Progenitor cell of endocrine pancreas (in vitro differentiated cells): ENCODE measurements around the gene ZSWIM3. TPM values are rescaled to one million over a fixed set of nuclear protein-coding genes. Genes with fewer than 3 reads are reported as not detected.

ENCODE experiments used
- DNase-seq: peaks from one replicate; pipeline ENCODE4 v3.0.0; 2021; ENCODE audit warnings: low spot score; ENCODE audit not compliant: unreplicated experiment
- H3K27ac Mint-ChIP-seq: 2 replicates; pipeline ENCODE4 v1.8.0; 2021; ENCODE audit warnings: mild to moderate bottlenecking, moderate library complexity, mixed read lengths
- H3K27me3 Mint-ChIP-seq: 2 replicates; pipeline ENCODE4 v1.8.0; 2021; ENCODE audit warnings: mixed read lengths
- H3K36me3 Mint-ChIP-seq: 2 replicates; pipeline ENCODE4 v1.8.0; 2022; ENCODE audit warnings: mixed read lengths; ENCODE audit not compliant: insufficient read depth
- H3K4me1 Mint-ChIP-seq: 2 replicates; pipeline ENCODE4 v1.8.0; 2021; ENCODE audit warnings: low read depth, mixed read lengths
- H3K4me3 Mint-ChIP-seq: 2 replicates; pipeline ENCODE4 v1.8.0; 2021; ENCODE audit warnings: low read depth, mild to moderate bottlenecking, moderate library complexity, mixed read lengths
- H3K9me3 Mint-ChIP-seq: 2 replicates; pipeline ENCODE4 v1.8.0; 2021; ENCODE audit warnings: low read depth, mixed read lengths
- CTCF ChIP-seq: fragments of 200-600 bp; sonication (generic); IDR thresholded peaks from one replicate; pipeline ENCODE4 v1.5.0; 2021; ENCODE audit warnings: antibody characterized with exemption, mild to moderate bottlenecking; ENCODE audit not compliant: unreplicated experiment
- total RNA-seq: library from RNA; stranded (reverse); gene quantifications from 2 replicates; pipeline ENCODE4 v1.2.1, GENCODE V29; 2021

Gene ZSWIM3
- total RNA-seq, 1 donor from 2014 or later, result 7.9 TPM

- Mint-ChIP-seq H3K27me3 (peaks cover 3% of the 10 kb centered on the region), H3K4me1 (peaks cover 2% of the 10 kb centered on the region), H3K4me3 (peak overlapping the region; percentile 73), H3K36me3 (peaks cover 2% of the 10 kb centered on the region), H3K27ac (no peak overlapping the region), H3K9me3 (no peaks in the 10 kb centered on the region)
- no peak for TF ChIP-seq CTCF
- no peak for DNase-seq
Measured at GRCh38 chr20:45912344-45912682, 54.9 kb downstream of the ZSWIM3 start.

- no peak for DNase-seq
- Mint-ChIP-seq H3K4me3 (no peak overlapping the region), H3K36me3 (peaks cover 2% of the 10 kb centered on the region)
Measured at GRCh38 chr20:45913116-45913515, 55.7 kb downstream of the ZSWIM3 start.

GRCh38 chr20:45917790-45918141 is 60.4 kb downstream of the ZSWIM3 start:
- no peaks in the 10 kb centered on the region for H3K36me3 Mint-ChIP-seq
- TF ChIP-seq CTCF, result no peak
- H3K4me1 Mint-ChIP-seq, result no peaks in the 10 kb centered on the region
- H3K27me3 Mint-ChIP-seq, result peaks cover 13% of the 10 kb centered on the region
- H3K9me3 Mint-ChIP-seq, result no peaks in the 10 kb centered on the region
- H3K27ac Mint-ChIP-seq, result no peak overlapping the region
- no peak overlapping the region for H3K4me3 Mint-ChIP-seq
- DNase-seq, result no peak

More at GRCh38 chr20:45913116-45913515, 55.7 kb downstream of the ZSWIM3 start:
- H3K27ac Mint-ChIP-seq, result no peak overlapping the region
- H3K9me3 Mint-ChIP-seq, result no peaks in the 10 kb centered on the region
- H3K27me3 Mint-ChIP-seq, result peaks cover 3% of the 10 kb centered on the region
- TF ChIP-seq CTCF, result no peak
- peaks cover 2% of the 10 kb centered on the region for H3K4me1 Mint-ChIP-seq

- H3K27me3 Mint-ChIP-seq, result peaks cover 13% of the 10 kb centered on the region
- H3K27ac Mint-ChIP-seq, result no peak overlapping the region
- H3K36me3 Mint-ChIP-seq, result no peaks in the 10 kb centered on the region
- no peaks in the 10 kb centered on the region for H3K9me3 Mint-ChIP-seq
- DNase-seq, result no peak
- H3K4me3 Mint-ChIP-seq, result no peak overlapping the region
- TF ChIP-seq CTCF, result no peak
- H3K4me1 Mint-ChIP-seq, result no peaks in the 10 kb centered on the region
Measured at GRCh38 chr20:45918182-45918737, 60.8 kb downstream of the ZSWIM3 start.

GRCh38 chr20:45918779-45919537 is 61.5 kb downstream of the ZSWIM3 start:
- Mint-ChIP-seq H3K27me3 (peaks cover 13% of the 10 kb centered on the region), H3K9me3 (no peaks in the 10 kb centered on the region), H3K4me1 (no peaks in the 10 kb centered on the region), H3K4me3 (no peak overlapping the region), H3K36me3 (no peaks in the 10 kb centered on the region), H3K27ac (no peak overlapping the region)
- no peak for TF ChIP-seq CTCF
- no peak for DNase-seq
